ENCODE results near the gene KRTAP12-3. TPM values are rescaled to one million over a fixed set of nuclear protein-coding genes. Genes with fewer than 3 reads are reported as not detected.
"Not testable (repeated sequence)": the region's sequence is repeated elsewhere in the genome, so short reads cannot be mapped to it uniquely, and the experiment has no call there.

KRTAP12-3 gene
- total RNA-seq, 6 donors from 2014 or later: not detected

- 47 to 62% methylated on average over 2 of the region's 2 CpGs for WGBS, 2 donors
- no peaks in the 10 kb centered on the region for H3K27me3 ChIP-seq
- no peak overlapping the region for H3K27ac ChIP-seq
- H3K36me3 ChIP-seq: no peaks in the 10 kb centered on the region
- no peak for ATAC-seq (ENCODE audit: low FRiP score in 2 of 2)
- no peak overlapping the region for H3K4me3 ChIP-seq
- TF ChIP-seq CTCF (IDR thresholded peaks at IDR 0.05): no peak
- no peak for TF ChIP-seq EP300 (IDR thresholded peaks at IDR 0.05)
- no peak for TF ChIP-seq POLR2A (IDR thresholded peaks at IDR 0.05)
- TF ChIP-seq POLR2AphosphoS5 (IDR thresholded peaks at IDR 0.05): no peak
- no peak for DNase-seq
- H3K4me1 ChIP-seq: no peaks in the 10 kb centered on the region
- peaks cover 0 to 15% (median 13%) of the 10 kb centered on the region in 4 donors for H3K9me3 ChIP-seq
These were observed 35.2 kb downstream of the KRTAP12-3 start for GRCh38 chr21:44692798-44693512.

DNA sequence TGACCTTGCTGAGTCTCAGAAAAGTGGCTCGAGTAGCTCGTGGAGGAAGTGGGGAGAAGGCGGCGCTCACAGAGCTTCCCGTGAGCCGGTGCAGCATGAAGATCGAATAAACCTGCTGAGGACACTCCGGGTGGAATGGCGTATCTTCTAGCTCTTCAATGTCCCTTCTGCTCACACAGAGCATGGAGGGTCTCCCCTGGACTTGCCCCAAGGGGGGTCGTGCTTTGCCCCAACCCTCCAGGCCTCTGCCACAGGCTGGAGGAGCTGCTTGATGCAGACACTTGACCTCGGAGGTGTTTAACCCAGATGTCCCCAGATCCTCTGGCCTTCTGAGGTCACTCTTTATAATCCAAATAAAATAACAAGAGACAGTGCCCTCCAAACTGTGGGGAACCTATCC is 37.0 kb downstream of the KRTAP12-3 start:
- peaks cover 0 to 15% (median 13%) of the 10 kb centered on the region in 4 donors for H3K9me3 ChIP-seq
- no peak overlapping the region for H3K27ac ChIP-seq
- WGBS, 2 donors: 66 to 71% methylated on average over 9 to 11 of the region's 11 CpGs
- H3K4me1 ChIP-seq: no peaks in the 10 kb centered on the region
- TF ChIP-seq POLR2AphosphoS5 (IDR thresholded peaks at IDR 0.05): no peak
- no peak for TF ChIP-seq EP300 (IDR thresholded peaks at IDR 0.05)
- no peak for TF ChIP-seq POLR2A (IDR thresholded peaks at IDR 0.05)
- no peak for TF ChIP-seq CTCF (IDR thresholded peaks at IDR 0.05)
- no peak overlapping the region for H3K4me3 ChIP-seq
- ATAC-seq (ENCODE audit: low FRiP score in 2 of 2) (no peak), DNase-seq (no peak)
- H3K27me3 ChIP-seq: no peaks in the 10 kb centered on the region
- no peaks in the 10 kb centered on the region for H3K36me3 ChIP-seq

DNA sequence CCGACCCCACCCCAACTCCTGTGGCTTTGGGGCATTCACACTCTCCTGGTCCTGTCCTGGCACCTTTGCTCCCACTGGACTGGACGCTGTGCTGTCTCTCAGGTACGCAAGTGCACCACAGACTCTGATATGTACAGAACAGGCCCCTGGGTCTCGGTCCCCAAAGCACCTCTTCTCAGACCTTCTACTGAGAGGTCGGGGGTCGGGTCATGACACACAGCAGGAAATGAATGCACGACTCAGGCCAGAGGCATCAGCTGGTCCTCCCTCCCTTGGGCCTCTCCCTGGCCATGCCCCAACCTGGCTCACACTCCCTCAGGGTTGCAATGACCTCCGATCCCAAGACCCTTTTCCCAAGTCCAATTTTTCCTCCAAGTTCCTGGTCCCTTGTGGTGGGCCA is 37.5 kb downstream of the KRTAP12-3 start:
- H3K27ac ChIP-seq: no peak overlapping the region
- WGBS, 2 donors: 61 to 73% methylated on average over 8 of the region's 8 CpGs
- ATAC-seq (ENCODE audit: low FRiP score in 2 of 2): no peak
- TF ChIP-seq CTCF (IDR thresholded peaks at IDR 0.05) (no peak), POLR2A (IDR thresholded peaks at IDR 0.05) (no peak), EP300 (IDR thresholded peaks at IDR 0.05) (no peak), POLR2AphosphoS5 (IDR thresholded peaks at IDR 0.05) (no peak)
- no peaks in the 10 kb centered on the region for H3K27me3 ChIP-seq
- no peak overlapping the region for H3K4me3 ChIP-seq
- no peak for DNase-seq
- no peaks in the 10 kb centered on the region for H3K4me1 ChIP-seq
- H3K9me3 ChIP-seq: peaks cover 0 to 15% (median 13%) of the 10 kb centered on the region in 4 donors
- H3K36me3 ChIP-seq: no peaks in the 10 kb centered on the region

- Histone ChIP-seq H3K27ac (no peak overlapping the region), H3K27me3 (no peaks in the 10 kb centered on the region), H3K9me3 (peaks cover 0 to 15% (median 13%) of the 10 kb centered on the region in 4 donors), H3K4me3 (no peak overlapping the region), H3K36me3 (no peaks in the 10 kb centered on the region), H3K4me1 (no peaks in the 10 kb centered on the region)
- WGBS, 2 donors: 78 to 83% methylated on average over 8 of the region's 8 CpGs
- ATAC-seq (ENCODE audit: low FRiP score in 2 of 2) (no peak), DNase-seq (no peak)
- no peak for TF ChIP-seq POLR2AphosphoS5 (IDR thresholded peaks at IDR 0.05)
- TF ChIP-seq POLR2A (IDR thresholded peaks at IDR 0.05): no peak
- TF ChIP-seq EP300 (IDR thresholded peaks at IDR 0.05): no peak
- no peak for TF ChIP-seq CTCF (IDR thresholded peaks at IDR 0.05)
These were observed 37.9 kb downstream of the KRTAP12-3 start for GRCh38 chr21:44695641-44696040.

DNA sequence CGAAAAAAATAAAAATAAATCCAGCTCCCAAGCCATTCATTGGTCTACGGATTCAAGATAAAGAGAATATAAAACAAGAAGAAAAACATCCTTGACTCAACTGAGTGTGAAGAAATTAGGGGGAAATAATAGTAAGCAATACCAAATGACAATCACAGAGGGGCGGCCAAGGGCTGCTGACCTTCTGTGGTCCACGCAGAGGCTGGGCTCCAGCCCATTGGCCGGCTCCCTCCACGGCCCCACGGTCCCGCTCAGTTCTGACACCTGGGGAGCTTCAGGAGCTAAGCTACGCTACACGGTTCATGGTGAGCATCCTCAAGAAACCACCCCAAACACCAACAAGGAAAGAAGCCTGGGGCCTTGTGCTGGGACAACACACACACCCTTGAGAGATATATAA is 38.8 kb downstream of the KRTAP12-3 start:
- DNase-seq: peak in 1 of 2 donors; percentile 50
- no peak overlapping the region for H3K4me3 ChIP-seq
- no peak overlapping the region for H3K27ac ChIP-seq
- H3K4me1 ChIP-seq: no peaks in the 10 kb centered on the region
- no peaks in the 10 kb centered on the region for H3K36me3 ChIP-seq
- H3K27me3 ChIP-seq: no peaks in the 10 kb centered on the region
- TF ChIP-seq EP300 (IDR thresholded peaks at IDR 0.05): no peak
- H3K9me3 ChIP-seq: peaks cover 0 to 15% (median 13%) of the 10 kb centered on the region in 4 donors
- peak in 1 of 2 donors; percentile 24 for ATAC-seq (ENCODE audit: low FRiP score in 2 of 2)
- WGBS, 2 donors: 69 to 72% methylated on average over 10 of the region's 10 CpGs

- H3K4me1 ChIP-seq; H3K4me3 ChIP-seq; ATAC-seq (ENCODE audit: low FRiP score in 2 of 2); H3K36me3 ChIP-seq; H3K27me3 ChIP-seq; H3K27ac ChIP-seq: not testable (repeated sequence)
- H3K9me3 ChIP-seq: peaks cover 0 to 15% (median 12%) of the 10 kb centered on the region in 4 donors
- peak in 1 of 2 donors; percentile 50 for DNase-seq
- WGBS, 2 donors: 42 to 54% methylated on average over 7 to 10 of the region's 21 CpGs
These were observed 39.6 kb downstream of the KRTAP12-3 start, which contains the start of gene KRTAP10-12 for GRCh38 chr21:44697172-44697810. Gene KRTAP10-12 (plus strand): TSS chr21:44697172. CDS start chr21:44697202, 30 bp downstream.

Measured in upper lobe of left lung (tissue), 6 donors.